Anterior cingulate cortex (tissue), 58 donors: ENCODE results near the gene CAPG.
"Not testable (repeated sequence)": the region's sequence is repeated elsewhere in the genome, so short reads cannot be mapped to it uniquely, and the experiment has no call there.

Experiments
- DNase-seq, 58 donors: peaks; one replicate each; lab custom pipeline; 2025; lab: John Stamatoyannopoulos, UW

Gene CAPG

GRCh38 chr2:85439569-85439968 lies 29.4 kb upstream of the CAPG start:
- DNase-seq = not testable (repeated sequence)

DNA sequence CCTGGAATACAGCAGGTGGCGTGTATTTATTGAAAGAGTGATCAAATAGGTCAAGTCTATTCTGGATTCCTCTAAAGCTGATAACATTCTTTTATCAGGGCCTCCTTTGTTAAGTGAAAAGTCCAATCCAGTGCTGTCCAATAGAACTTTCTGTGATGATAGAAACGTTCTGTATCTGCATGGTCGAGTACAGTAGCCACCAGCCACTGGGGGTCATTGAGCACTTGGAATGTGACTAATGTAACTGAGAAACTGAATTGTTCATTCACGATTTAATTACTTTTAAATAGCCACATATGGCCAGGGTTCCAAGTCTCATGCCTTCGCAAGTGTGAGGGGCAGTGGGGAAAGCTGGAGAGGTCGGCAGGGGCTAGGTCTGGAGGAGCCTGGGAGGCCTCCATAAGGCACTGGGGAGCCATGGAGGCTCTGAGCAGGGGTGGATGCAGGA lies 28.9 kb upstream of the CAPG start:
- DNase-seq = no peak

DNA sequence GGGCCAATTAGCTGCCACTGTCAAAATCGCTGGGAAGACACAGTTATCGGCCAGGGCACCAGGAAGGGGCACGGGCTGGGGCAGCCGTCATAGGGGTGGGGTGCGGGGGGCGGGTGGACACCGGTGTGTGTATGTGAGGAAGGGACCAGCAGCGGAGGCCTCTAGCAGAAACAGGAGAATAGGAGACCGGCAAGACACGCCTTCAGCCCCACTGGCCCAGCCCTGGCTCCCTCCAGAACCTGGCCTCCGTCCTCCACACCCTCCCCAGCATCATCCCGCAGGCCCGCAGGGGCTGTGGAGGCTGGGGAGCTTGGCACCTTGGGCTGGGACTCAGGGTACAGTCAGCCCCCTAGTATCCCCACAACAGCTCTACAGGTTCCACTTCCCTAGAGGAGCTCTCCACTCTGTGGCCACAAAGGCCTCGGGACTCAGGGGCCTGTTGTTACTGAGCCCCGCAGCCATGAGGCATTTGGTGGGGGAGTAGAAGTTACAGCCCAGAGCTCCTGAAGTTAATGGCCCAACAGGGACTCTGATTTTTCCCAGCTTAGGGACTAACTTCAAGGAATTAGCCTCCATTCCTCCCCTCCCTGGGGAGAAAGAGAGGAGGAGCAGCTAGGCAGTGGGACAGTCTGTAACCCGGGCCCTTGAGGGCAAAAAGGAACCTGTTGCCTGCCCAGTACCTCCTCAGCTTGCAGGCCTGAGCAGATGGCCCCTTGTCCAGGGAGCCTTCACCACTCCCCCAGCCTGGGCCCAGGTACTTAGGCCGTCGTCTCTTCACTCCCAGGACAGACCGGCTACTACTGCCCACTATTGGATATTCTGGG lies 28.2 kb upstream of the CAPG start:
- DNase-seq = peak in 20 of 58 donors; percentile 48 to 78 (median 66)

DNA sequence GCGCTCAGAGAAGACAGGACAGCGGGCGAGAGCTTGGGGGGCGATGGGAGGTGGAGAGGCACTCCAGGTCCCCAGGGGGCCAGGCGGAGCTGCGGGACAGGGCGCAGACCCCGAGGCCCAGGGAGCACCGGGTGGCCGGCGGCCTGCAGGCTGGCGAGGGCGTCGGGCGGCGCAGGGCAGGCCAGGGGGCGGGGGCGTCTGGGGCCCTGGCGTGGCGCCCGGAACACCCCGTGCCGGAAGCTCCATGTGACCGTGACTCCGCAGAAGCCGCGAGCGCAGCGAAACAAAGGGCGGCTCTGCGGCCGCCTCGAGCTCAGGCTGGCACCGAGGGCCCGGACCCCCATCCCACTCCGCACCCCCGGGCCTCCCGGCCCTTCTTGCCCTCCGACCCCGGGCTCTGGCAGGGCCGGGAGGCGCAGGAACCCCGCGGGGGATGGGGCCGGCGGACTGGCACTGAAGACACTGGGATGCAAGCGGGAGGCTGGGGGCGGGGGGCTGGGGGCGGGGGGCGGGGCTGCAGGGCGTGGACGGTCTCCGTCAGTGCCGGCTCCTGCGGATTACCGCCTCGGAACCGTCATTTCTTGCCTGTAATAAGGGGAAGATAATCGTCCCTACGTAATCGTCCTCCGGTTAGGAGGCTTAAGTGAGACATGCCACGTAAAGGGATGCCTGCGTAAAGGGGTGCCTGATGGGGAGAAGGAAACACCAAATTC lies 27.5 kb upstream of the CAPG start:
- peak in 57 of 58 donors; percentile 36 to 95 (median 84) for DNase-seq

DNA sequence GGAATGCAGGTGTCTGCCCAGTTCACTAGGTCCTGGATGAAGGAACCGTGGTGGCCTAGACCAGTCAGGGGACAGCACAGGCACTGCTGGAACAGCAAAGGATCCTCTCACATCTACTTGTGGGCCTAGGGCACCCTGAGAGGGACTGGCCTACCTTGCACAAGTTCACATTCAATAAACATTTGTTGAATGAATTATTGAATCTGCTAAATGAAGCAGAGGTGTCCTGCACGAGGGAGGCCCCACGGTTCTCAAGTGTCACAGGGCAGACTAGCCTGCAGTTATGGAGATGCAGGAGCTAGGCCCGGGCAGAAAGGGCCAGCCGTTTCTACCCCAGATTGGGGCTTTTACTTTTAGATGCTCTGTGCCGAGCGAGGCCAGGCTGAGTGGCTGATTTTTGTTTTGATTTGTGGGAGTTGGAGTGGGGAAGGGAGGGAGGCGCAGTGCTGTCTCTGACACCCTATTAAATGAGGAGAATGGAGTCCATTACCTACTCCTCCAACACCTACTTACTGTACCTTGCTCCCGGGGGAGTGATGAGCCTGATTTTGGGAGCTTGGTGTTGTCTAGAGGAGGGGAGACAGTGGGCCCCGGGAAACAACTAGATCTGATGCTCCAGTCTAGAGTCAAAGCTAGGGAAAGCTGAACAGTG lies 26.8 kb upstream of the CAPG start:
- DNase-seq = peak in 17 of 58 donors; percentile 26 to 71 (median 52)

DNA sequence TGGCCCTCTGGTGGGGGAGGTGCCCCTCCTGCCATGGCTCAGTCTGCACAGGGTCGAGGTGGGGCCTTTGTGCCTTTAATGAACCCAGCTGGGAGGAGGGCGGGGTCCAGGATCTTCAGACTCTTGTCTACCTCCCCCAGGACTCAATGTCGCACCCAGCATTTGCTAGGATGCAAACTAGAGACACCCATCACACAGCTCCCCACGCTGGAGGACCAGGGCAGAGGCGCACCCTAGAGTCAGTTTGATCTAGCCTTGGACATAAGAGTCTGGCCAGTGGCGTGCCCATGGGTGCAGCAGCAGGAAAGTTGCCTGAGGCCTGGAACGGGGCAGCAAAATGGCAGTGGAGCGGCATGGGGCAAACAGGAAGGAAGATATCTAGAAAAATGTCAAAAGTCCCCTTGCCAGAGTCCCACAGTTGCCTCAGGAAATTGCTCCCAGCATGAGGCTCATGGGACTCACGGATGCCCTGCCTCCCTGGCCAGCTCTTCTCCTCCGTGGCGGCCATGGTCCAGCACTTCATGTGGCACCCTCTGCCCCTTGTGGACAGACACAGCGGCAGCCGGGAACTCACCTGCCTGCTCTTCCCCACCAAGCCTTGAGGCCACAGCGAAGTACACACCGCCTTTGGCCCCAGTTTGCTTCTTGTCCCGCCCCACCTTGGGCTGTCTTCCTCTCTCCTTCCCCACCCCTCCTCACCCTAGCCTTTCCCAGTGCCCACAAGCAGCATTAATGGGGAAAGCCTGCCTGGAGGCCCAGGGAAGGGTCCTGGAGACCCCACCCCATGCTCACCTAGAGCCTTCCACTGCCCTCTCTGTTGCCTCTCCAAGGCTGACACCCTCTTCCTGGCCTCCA lies 26.0 kb upstream of the CAPG start:
- DNase-seq = peak in 1 of 58 donors; percentile 18

- DNase-seq = peak in 8 of 58 donors; percentile 15 to 41 (median 28)
Measured at GRCh38 chr2:85435220-85435958, 25.2 kb upstream of the CAPG start.

GRCh38 chr2:85434696-85435095 lies 24.5 kb upstream of the CAPG start:
- no peak for DNase-seq

GRCh38 chr2:85433511-85434089 lies 23.4 kb upstream of the CAPG start:
- peak in 54 of 58 donors; percentile 24 to 95 (median 81) for DNase-seq

DNA sequence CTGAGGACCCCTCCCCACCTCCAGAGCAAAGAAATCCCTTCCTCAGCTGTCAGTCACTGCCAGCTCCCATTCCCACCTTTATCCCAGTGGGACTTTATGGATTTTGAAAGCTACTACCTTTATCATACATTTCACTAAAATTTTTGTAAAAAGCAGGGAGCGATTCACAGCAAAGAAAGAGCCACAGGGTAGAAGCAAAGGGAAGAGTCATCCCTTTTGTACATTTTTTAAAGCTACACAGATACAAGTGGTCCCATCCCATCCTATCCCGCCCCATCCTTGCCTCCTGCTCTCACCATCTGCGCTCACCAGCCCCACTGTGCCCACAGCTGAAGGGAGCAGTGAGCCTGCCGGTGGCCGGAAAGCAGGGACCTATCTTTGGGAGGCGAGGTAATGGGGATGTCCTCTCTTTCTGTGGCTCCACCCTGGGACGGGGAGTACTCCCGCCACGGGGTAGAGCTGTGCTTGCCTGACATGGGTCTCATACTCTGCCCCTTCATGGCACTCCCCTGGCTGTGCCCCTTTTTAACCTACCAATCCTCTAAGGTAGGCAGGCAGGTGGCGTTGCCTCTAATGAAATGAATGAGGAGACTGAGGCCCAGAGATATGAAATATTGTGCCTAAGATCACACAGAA lies 21.5 kb upstream of the CAPG start:
- peak in 10 of 58 donors; percentile 15 to 57 (median 30) for DNase-seq

DNA sequence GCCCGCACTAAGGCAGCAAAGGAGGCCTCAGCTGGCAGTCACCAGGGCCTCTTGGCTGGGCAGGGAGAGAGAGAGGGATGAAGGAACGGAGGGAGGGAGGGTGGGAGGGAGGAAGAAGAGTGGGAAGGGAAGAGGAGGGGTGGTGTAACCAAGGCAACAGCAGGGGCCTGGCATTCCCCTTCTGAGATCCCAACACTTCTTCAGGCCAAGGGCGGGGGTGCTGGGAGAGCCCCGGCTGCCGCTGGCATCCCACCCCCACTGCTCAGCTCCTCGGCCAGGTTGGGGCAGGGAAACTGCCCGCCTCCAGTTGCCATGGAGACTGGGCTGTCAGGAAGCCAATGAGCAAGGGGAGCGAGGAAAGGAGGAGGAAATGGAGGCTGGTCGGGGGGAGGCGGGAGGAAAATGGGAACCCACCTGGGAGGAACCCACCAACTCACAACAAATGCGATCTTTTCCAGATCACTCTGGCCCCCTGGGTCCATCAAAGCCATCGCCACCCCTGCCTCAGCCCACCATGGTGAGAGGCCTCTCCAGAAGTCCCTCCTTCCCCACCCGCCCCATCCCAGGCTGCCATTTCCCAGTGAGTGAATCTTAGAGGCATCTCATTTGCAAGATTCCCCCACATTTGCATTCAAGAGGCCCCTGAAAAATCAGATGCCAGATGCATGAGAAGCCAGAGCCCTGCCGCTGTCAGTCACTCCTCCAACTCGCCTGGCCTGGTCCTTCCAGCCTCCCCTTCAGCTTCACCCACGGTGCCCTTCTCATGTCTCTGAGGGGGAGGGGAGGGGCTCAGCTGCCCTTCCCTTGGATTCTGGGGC lies 20.8 kb upstream of the CAPG start:
- peak in 57 of 58 donors; percentile 38 to 96 (median 87) for DNase-seq

- no peak for DNase-seq
Measured at GRCh38 chr2:85429924-85430289, 19.7 kb upstream of the CAPG start.

GRCh38 chr2:85429213-85429923 lies 19.2 kb upstream of the CAPG start:
- peak in 6 of 58 donors; percentile 26 to 53 (median 36) for DNase-seq

GRCh38 chr2:85428343-85428881 lies 18.2 kb upstream of the CAPG start:
- DNase-seq = no peak

DNA sequence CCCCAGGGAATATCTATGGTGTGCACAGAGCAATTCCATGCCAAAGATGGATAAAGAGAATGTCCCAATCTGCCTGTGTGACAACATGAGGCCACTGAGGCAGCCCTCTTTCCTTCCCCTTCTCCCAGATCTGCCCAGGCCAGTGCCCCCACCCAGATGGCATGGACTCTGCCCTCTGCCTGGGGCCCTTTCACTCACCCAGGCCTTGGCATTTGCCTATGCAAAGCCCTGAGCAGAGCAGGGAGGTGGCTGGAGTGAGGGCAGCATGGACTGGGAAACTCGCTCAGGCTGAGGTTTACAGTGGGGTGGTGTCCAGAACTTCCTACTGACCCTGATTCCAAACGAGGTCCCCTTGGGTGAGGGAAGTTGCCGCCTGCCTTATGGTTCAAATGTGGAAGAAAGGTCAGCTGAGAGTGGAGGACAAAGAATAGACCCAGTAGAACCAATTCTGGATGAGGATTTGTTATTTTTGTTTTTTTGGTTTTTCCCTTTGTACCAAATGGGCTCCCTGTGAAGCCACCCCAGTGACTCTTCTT lies 17.2 kb upstream of the CAPG start:
- DNase-seq = no peak

DNA sequence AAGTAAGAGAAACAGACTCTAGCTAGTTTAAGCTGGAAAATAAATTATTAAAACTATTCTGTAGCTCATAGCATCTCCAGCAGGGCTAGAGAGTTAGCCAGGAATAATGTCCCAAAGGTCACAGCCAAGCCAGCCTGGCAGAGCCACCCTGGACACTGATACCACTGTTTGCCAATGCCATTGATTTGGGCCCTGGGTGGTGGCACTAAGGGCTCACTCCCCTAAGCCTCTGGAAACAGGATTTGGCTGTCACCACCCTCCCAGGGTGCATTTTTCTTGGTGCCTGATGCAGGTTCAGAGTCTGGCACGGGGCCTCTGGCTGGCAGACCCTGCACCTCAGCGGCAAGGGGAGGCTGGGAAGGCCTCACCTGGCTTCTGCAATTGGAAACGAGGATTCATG lies 15.4 kb upstream of the CAPG start:
- no peak for DNase-seq
